WTC11 (cell line): ENCODE measurements around the gene WIPF3. TPM values are rescaled to one million over a fixed set of nuclear protein-coding genes. Genes with fewer than 3 reads are reported as not detected.

ENCODE experiments used
- ATAC-seq: fragments of 200-7000 bp; cut with Tn5 transposase; 2 replicates; pipeline ENCODE4 v1.10.0; 2021; ENCODE audit warnings: mild to moderate bottlenecking, moderate library complexity
- CTCF ChIA-PET: fragments of 300-600 bp; sonication (Branson Sonifier 250); formaldehyde crosslinking; loops from one replicate; lab custom pipeline; 2021; ENCODE audit warnings: antibody characterized with exemption; lab: Charles Lee
- POLR2A ChIA-PET: fragments of 350-600 bp; sonication (Branson Sonifier 250); formaldehyde crosslinking; loops from one replicate; lab custom pipeline; 2021; ENCODE audit warnings: antibody characterized with exemption; lab: Charles Lee
- DNase-seq: peaks from one replicate; pipeline ENCODE4 v3.0.0; 2021; ENCODE audit warnings: low spot score
- H3K27ac Mint-ChIP-seq: 2 replicates; pipeline ENCODE4 v1.8.0; 2021; ENCODE audit warnings: mixed read lengths
- H3K27me3 Mint-ChIP-seq: 2 replicates; pipeline ENCODE4 v1.8.0; 2021; ENCODE audit warnings: low read depth, mild to moderate bottlenecking, moderate library complexity, mixed read lengths
- H3K36me3 Mint-ChIP-seq: 2 replicates; pipeline ENCODE4 v1.8.0; 2021; ENCODE audit warnings: mixed read lengths
- H3K4me1 Mint-ChIP-seq: 2 replicates; pipeline ENCODE4 v1.8.0; 2022; ENCODE audit warnings: mixed read lengths
- H3K4me3 Mint-ChIP-seq: 2 replicates; pipeline ENCODE4 v1.8.0; 2021; ENCODE audit warnings: mild to moderate bottlenecking, moderate library complexity, mixed read lengths
- H3K9me3 Mint-ChIP-seq: 2 replicates; pipeline ENCODE4 v1.8.0; 2021; ENCODE audit warnings: mixed read lengths
- AFF4 ChIP-seq: sonication (generic); formaldehyde crosslinking; IDR thresholded peaks from 2 replicates; pipeline ENCODE4 v1.8.1; 2023; ENCODE audit warnings: mild to moderate bottlenecking, missing genetic modification reagents, borderline replicate concordance
- AR ChIP-seq: fragments of 250-450 bp; sonication (Bioruptor Pico); IDR thresholded peaks from 2 replicates; pipeline ENCODE4 v1.9.0; 2021; ENCODE audit warnings: mild to moderate bottlenecking
- ARID4B ChIP-seq: sonication (generic); formaldehyde crosslinking; IDR thresholded peaks from 2 replicates; pipeline ENCODE4 v1.8.0; 2023; ENCODE audit warnings: missing genetic modification reagents, mild to moderate bottlenecking, borderline replicate concordance
- CBFB ChIP-seq: sonication (generic); formaldehyde crosslinking; IDR thresholded peaks from 2 replicates; pipeline ENCODE4 v1.8.1; 2022; ENCODE audit warnings: mild to moderate bottlenecking, low read depth, missing genetic modification reagents
- CREM ChIP-seq: sonication (generic); formaldehyde crosslinking; IDR thresholded peaks from 2 replicates; pipeline ENCODE4 v1.8.1; 2022; ENCODE audit warnings: mild to moderate bottlenecking, missing genetic modification reagents, moderate library complexity
- ELF4 ChIP-seq: sonication (generic); formaldehyde crosslinking; IDR thresholded peaks from 2 replicates; pipeline ENCODE4 v1.8.1; 2022; ENCODE audit warnings: low read depth, mild to moderate bottlenecking, moderate library complexity, missing genetic modification reagents
- FOXP4 ChIP-seq: sonication (generic); formaldehyde crosslinking; IDR thresholded peaks from 2 replicates; pipeline ENCODE4 v1.8.0; 2022; ENCODE audit warnings: mild to moderate bottlenecking, missing genetic modification reagents
- IRF2 ChIP-seq: sonication (generic); formaldehyde crosslinking; IDR thresholded peaks from 2 replicates; pipeline ENCODE4 v1.8.0; 2022; ENCODE audit warnings: low read depth, missing genetic modification reagents, borderline replicate concordance
- JAZF1 ChIP-seq: fragments of 250-450 bp; sonication (Bioruptor Pico); IDR thresholded peaks from 2 replicates; pipeline ENCODE4 v1.9.0; 2021; ENCODE audit warnings: moderate library complexity, mild to moderate bottlenecking, inconsistent platforms
- KAT7 ChIP-seq: sonication (generic); formaldehyde crosslinking; IDR thresholded peaks from 2 replicates; pipeline ENCODE4 v1.8.1; 2023; ENCODE audit warnings: missing genetic modification reagents, mild to moderate bottlenecking, borderline replicate concordance
- MXD4 ChIP-seq: fragments of 250-450 bp; sonication (Bioruptor Pico); IDR thresholded peaks from 2 replicates; pipeline ENCODE4 v1.8.0; 2021; ENCODE audit warnings: mild to moderate bottlenecking, moderate library complexity, borderline replicate concordance
- PREB ChIP-seq: sonication (generic); formaldehyde crosslinking; IDR thresholded peaks from 2 replicates; pipeline ENCODE4 v1.8.1; 2022; ENCODE audit warnings: mild to moderate bottlenecking, missing genetic modification reagents, moderate library complexity, borderline replicate concordance
- TP53 ChIP-seq: sonication (generic); formaldehyde crosslinking; IDR thresholded peaks from 2 replicates; pipeline ENCODE4 v1.8.1; 2023; ENCODE audit warnings: mild to moderate bottlenecking, missing genetic modification reagents
- USF1 ChIP-seq: sonication (generic); formaldehyde crosslinking; IDR thresholded peaks from 2 replicates; pipeline ENCODE4 v1.8.0; 2022; ENCODE audit warnings: mild to moderate bottlenecking, missing genetic modification reagents
- ZNF232 ChIP-seq: sonication (generic); formaldehyde crosslinking; IDR thresholded peaks from 2 replicates; pipeline ENCODE4 v1.8.0; 2022; ENCODE audit warnings: mild to moderate bottlenecking, missing genetic modification reagents
- total RNA-seq: library from RNA; stranded (reverse); gene quantifications from 3 replicates; pipeline ENCODE4 v1.2.3, GENCODE V29; 2021

WIPF3 gene
- total RNA-seq, 1 experiment from 2014 or later, result 9.9 TPM

GRCh38 chr7:29951206-29951605, 144.9 kb downstream of the WIPF3 start:
- Mint-ChIP-seq H3K36me3 (peaks cover 53% of the 10 kb centered on the region), H3K27me3 (no peaks in the 10 kb centered on the region), H3K4me3 (no peak overlapping the region), H3K9me3 (no peaks in the 10 kb centered on the region)
- no peak for TF ChIP-seq AR (CRISPR knock-in tag)
- no peak for TF ChIP-seq ZNF232
- TF ChIP-seq JAZF1 (CRISPR knock-in tag), result no peak
- no peak for TF ChIP-seq CREM (CRISPR knock-in tag)
- TF ChIP-seq MXD4 (CRISPR knock-in tag), result no peak
- no peak for TF ChIP-seq USF1 (CRISPR knock-in tag)
- no peak for TF ChIP-seq IRF2 (CRISPR knock-in tag)
- TF ChIP-seq ELF4 (CRISPR knock-in tag), result no peak
- TF ChIP-seq TP53 (CRISPR knock-in tag), result no peak
- TF ChIP-seq AFF4 (CRISPR knock-in tag), result no peak
- no peak for TF ChIP-seq CBFB
- TF ChIP-seq FOXP4 (CRISPR knock-in tag), result no peak
- no peak for TF ChIP-seq ARID4B
- TF ChIP-seq KAT7, result no peak
- no peak for TF ChIP-seq PREB (CRISPR knock-in tag)
- TF ChIP-seq, all 79 proteins: peak for 0
- CTCF ChIA-PET, result interaction anchor here (1.1 to 3.7 kb wide), 2 partner anchors 35 to 111 kb away, joined by 3 to 19 read pairs; no protein-coding TSS in a partner anchor
- Mint-ChIP-seq H3K4me1 (peaks cover 6% of the 10 kb centered on the region), H3K27ac (no peak overlapping the region)
- POLR2A ChIA-PET, result no interaction called here
- no peak for ATAC-seq
- DNase-seq, result no peak
